Stimulated activated CD4-positive, alpha-beta T cell treated with anti-CD3 and anti-CD28 coated beads, Interleukin-12 subunit alpha, Interleukin-12 subunit beta, amount 100 ng/mL, for 48 hours (primary cell): ENCODE data around the gene GTF2IRD1.
"Not testable (repeated sequence)": the region's sequence is repeated elsewhere in the genome, so short reads cannot be mapped to it uniquely, and the experiment has no call there.

Experiments
- DNase-seq, 3 donors: peaks; one replicate each; pipeline ENCODE4 v3.0.0-alpha.2; 2020; ENCODE audit warnings: low read depth in 2 of 3, low spot score in 1 of 3

The GTF2IRD1 gene

GRCh38 chr7:74554178-74554577 is 100.5 kb downstream of the GTF2IRD1 start:
- no peak for DNase-seq

- no peak for DNase-seq
These were observed 106.5 kb downstream of the GTF2IRD1 start for GRCh38 chr7:74560086-74560719.

GRCh38 chr7:74561898-74562613 is 108.3 kb downstream of the GTF2IRD1 start:
- DNase-seq = no peak

- DNase-seq = not testable (repeated sequence)
These were observed 109.9 kb downstream of the GTF2IRD1 start for GRCh38 chr7:74563639-74564038.

- no peak for DNase-seq
These were observed 113.6 kb downstream of the GTF2IRD1 start for GRCh38 chr7:74567318-74567668.

GRCh38 chr7:74568658-74569057 is 115.0 kb downstream of the GTF2IRD1 start:
- no peak for DNase-seq

- peak in 2 of 3 donors; percentile 8 to 12 for DNase-seq
These were observed 115.9 kb downstream of the GTF2IRD1 start for GRCh38 chr7:74569501-74570075.

- DNase-seq = no peak
These were observed 116.9 kb downstream of the GTF2IRD1 start for GRCh38 chr7:74570533-74571156.

- DNase-seq = no peak
These were observed 118.7 kb downstream of the GTF2IRD1 start for GRCh38 chr7:74572301-74572979.

- DNase-seq = no peak
These were observed 119.8 kb downstream of the GTF2IRD1 start for GRCh38 chr7:74573512-74573911.

- no peak for DNase-seq
These were observed 121.5 kb downstream of the GTF2IRD1 start for GRCh38 chr7:74575083-74575784.

- DNase-seq = no peak
These were observed 122.1 kb downstream of the GTF2IRD1 start for GRCh38 chr7:74575811-74576210.

GRCh38 chr7:74579800-74580685 is 126.3 kb downstream of the GTF2IRD1 start:
- no peak for DNase-seq

- no peak for DNase-seq
These were observed 128.3 kb downstream of the GTF2IRD1 start for GRCh38 chr7:74581916-74582440.

GRCh38 chr7:74582447-74583039 is 128.8 kb downstream of the GTF2IRD1 start:
- DNase-seq = no peak

GRCh38 chr7:74583630-74584029 is 129.9 kb downstream of the GTF2IRD1 start:
- no peak for DNase-seq

GRCh38 chr7:74584160-74584954 is 130.7 kb downstream of the GTF2IRD1 start:
- no peak for DNase-seq

- no peak for DNase-seq
These were observed 132.1 kb downstream of the GTF2IRD1 start for GRCh38 chr7:74585844-74586243.
